Right lung (tissue), 10 donors: ENCODE measurements around the gene CLASP1. TPM values are rescaled to one million over a fixed set of nuclear protein-coding genes. Genes with fewer than 3 reads are reported as not detected.
"Not testable (repeated sequence)": the region's sequence is repeated elsewhere in the genome, so short reads cannot be mapped to it uniquely, and the experiment has no call there.

Experiments used
- DNase-seq, 2 donors: peaks; one replicate each; pipeline ENCODE4 v3.0.0-alpha.2; 2013
- long read RNA-seq, 8 donors: transcript quantifications; one replicate each; lab custom pipeline, GENCODE V29; 2026
- polyA plus RNA-seq, 5 donors: library from polyadenylated mRNA; unstranded; fragments of 120-200 nt; gene quantifications; one replicate each; pipeline versions ENCODE4 v1.2.1 to v1.2.3, GENCODE V29; 2013; ENCODE audit warnings: inconsistent platforms in 1 of 5, low replicate concordance in 1 of 5; ENCODE audit not compliant: insufficient read length in 5 of 5, insufficient read depth in 1 of 5

CLASP1 gene
- 10 to 100 TPM; 34.5 to 47.6 (median 47.2) TPM for polyA plus RNA-seq
- long read RNA-seq, donor 1, partial matches to known transcripts: 7 of 7 reads
- long read RNA-seq, donor 1, other reads (novel, unspliced or antisense): 0 of 7 reads
- long read RNA-seq, donor 2, partial matches to known transcripts: 5 of 5 reads
- long read RNA-seq, donor 2, other reads (novel, unspliced or antisense): 0 of 5 reads
- long read RNA-seq, donor 3, partial matches to known transcripts: 6 of 6 reads
- long read RNA-seq, donor 3, other reads (novel, unspliced or antisense): 0 of 6 reads
- long read RNA-seq, donor 4, partial matches to known transcripts: 8 of 8 reads
- long read RNA-seq, donor 4, other reads (novel, unspliced or antisense): 0 of 8 reads
- long read RNA-seq, donor 5, partial matches to known transcripts: 11 of 11 reads
- long read RNA-seq, donor 5, other reads (novel, unspliced or antisense): 0 of 11 reads
- long read RNA-seq, donor 6, partial matches to known transcripts: 9 of 9 reads
- long read RNA-seq, donor 6, other reads (novel, unspliced or antisense): 0 of 9 reads
- long read RNA-seq, donor 7, partial matches to known transcripts: 6 of 6 reads
- long read RNA-seq, donor 7, other reads (novel, unspliced or antisense): 0 of 6 reads
- long read RNA-seq, donor 8, partial matches to known transcripts: 5 of 5 reads
- long read RNA-seq, donor 8, other reads (novel, unspliced or antisense): 0 of 5 reads

DNA sequence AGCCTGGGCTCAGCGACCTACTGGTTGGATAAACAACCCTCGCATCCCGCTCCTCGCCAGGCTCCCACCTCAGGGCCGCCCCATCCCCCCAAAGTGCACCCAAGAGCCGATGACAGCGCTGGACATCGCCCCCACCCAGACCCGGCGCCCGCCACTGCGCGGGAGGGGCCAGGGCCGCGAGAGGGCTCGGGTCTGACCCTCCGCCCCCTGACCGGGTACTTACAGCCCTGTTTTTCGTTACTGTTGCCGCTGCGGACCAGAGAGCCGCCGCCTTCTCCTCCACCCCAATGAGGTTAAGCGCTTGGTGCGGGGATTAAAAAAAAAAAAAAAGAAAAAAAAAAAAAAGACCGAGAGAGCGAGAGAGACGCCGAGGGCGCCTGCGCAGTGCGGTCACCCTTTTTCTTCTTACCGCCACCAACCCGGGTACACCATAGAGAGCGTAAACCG, at the start of gene CLASP1:
TSS of gene CLASP1 (minus strand) at position 314 of the 447 bp plus-strand sequence. CDS start 43,567 bp downstream, outside the sequence.
- no peak for DNase-seq

DNA sequence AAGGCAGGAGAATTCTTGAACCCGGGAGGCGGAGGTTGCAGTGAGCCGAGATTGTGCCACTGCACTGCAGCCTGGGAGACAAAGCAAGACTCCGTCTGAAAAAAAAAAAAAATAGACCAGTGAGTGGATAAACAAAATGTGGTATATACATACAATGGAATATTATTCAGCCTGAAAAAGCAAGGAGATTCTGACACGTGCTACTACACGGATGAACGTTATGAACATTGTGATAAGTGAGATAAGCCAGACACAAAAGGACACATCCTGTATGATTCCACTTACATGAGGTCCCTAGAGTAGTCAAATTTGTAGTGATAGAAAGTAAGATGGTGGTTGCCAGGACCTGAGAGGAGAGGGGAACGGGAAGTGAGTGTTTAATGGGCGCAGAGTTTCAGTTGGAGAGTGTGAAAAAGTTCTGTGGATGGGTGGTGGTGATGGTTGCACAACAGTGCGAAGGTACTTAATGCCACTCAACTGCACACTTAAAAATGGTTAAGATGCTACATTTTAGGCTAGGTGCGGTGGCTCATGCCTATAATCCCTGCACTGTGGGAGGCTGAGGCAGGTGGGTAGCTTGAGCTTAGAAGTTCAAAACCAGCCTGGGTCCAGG, 49.2 kb upstream of the CLASP1 start:
- no peak for DNase-seq

DNA sequence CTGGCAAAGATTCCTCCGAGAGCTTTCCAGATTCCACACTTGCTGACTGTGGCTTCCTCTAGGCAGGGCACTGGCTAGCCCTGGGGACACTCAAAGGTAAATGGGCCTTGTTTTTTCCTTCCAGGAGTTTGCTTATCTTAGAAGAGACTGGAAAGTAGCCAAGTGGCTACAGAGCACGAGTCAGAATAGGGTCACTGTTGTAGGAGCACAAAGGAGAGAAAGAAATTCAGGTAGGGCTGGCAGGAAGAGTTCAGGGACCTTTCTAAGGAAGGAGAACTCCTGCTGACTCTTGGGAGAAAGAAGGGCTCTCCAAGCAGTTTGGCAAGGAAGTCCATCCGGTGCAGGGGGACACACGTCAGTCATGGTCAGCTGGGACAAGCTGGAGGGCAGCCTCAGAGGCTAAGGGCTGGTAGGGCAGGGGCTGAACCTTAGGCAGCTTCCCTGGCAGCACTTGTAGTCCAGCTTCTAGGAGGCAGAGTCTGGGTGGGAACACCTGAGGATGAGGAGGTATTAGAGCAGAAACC, 47.9 kb upstream of the CLASP1 start:
- DNase-seq: peak in 1 of 2 donors; percentile 26

DNA sequence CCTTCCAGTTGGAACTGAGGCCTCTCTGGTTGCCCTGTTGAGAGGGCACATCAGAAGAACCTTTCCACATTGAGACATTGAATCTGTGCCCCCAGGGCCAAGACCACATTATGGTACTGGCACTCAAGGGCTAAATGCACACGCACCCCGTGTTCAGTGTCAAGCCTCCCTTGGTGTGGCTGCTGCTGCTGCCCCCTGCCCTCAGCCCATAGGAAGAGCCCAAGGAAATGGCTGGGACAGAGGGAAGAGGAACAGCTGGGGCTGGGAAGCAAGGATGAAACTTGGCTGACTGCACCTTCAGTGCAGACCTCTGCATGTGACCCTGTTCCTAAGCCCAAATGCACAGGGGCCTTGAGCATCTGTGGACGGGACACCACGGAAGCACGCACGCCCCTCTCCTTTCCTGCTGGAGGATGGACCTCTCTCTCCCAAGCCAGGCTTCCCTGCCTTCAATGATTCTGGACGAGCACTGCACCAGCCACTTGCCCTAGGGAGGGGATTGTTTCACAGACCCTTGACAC, 47.2 kb upstream of the CLASP1 start:
- no peak for DNase-seq

- DNase-seq: no peak
These were observed 45.8 kb upstream of the CLASP1 start for GRCh38 chr2:121695171-121695451.

GRCh38 chr2:121694398-121695170, 45.3 kb upstream of the CLASP1 start:
- DNase-seq: no peak

DNA sequence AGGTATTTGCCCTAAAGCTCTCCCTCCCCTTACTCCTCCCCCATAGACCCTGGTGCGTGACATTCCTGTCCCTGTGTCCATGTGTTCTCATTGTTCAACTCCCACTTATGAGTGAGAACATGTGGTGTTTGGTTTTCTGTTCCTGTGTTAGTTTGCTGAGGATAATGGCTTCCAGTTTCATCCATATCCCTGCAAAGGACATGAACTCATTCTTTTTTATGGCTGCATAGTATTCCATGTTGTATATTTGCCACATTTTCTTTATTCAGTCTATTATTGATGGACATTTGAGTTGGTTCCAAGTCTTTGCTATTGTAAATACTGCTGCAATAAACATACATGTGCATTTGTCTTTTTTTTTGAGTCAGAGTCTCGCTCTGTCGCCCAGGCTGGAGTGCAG, 41.3 kb upstream of the CLASP1 start:
- DNase-seq: not testable (repeated sequence)

GRCh38 chr2:121690095-121690494, 40.8 kb upstream of the CLASP1 start:
- DNase-seq: no peak

DNA sequence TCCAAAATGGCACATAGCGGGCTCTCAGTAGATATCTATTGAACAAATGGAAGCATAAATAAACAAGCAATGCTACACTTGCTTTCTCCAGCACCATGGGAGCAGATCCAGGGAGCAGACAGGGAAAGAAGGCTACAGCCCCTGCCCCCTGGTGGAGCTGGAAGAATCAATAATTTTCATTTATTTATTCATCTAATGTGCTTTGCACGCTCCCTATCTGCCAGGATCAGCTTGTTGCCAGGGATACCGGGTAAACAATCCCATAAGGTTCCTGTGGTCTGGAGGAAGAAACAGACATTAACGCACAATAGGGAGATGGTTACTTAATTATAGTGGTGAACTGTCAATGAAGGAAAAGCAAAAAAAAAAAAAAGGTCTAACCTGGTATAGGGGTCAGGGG, 40.1 kb upstream of the CLASP1 start:
- DNase-seq: peak; percentile 55 to 74

DNA sequence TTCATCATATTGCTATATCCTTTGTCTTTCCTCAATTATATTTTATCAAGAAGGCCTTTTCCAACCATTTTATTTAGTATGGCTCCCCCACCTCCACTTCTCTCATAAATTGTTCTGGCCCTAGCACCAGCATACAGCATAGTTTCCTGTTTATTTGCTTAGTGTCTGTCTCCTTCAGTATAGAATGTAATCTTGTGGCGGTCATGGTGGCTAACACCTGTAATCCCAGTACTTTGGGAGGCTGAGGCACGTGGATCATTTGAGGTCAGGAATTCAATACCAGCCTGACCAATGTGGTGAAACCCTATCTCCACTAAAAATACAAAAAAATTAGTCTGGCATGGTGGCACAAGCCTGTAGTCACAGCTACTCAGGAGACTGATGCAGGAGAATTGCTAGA, 39.6 kb upstream of the CLASP1 start:
- DNase-seq: no peak

- DNase-seq: no peak
These were observed 37.6 kb upstream of the CLASP1 start for GRCh38 chr2:121686902-121687301.

DNA sequence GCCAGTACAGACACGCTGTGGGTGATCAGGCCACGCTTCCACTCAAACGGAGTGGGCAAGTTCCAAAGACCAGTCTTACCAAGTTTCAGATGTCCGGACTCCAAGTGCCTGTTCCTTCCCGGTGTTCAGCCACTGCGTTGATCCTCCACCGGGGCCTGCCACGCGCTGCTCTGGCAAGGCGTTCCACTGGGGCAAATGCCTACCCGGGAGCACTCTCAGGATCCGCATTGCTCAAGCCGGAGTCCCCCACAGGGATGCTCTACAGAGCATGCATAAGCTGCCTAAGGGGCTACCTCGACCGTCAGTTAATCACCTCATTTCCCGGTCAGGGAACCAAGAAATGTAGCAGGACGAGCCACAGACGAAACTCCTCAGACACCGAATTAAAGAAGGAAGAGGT, 37.0 kb upstream of the CLASP1 start:
- no peak for DNase-seq

- no peak for DNase-seq
These were observed 33.4 kb upstream of the CLASP1 start for GRCh38 chr2:121682396-121683298.

- DNase-seq: no peak
These were observed 28.6 kb upstream of the CLASP1 start for GRCh38 chr2:121677855-121678254.

DNA sequence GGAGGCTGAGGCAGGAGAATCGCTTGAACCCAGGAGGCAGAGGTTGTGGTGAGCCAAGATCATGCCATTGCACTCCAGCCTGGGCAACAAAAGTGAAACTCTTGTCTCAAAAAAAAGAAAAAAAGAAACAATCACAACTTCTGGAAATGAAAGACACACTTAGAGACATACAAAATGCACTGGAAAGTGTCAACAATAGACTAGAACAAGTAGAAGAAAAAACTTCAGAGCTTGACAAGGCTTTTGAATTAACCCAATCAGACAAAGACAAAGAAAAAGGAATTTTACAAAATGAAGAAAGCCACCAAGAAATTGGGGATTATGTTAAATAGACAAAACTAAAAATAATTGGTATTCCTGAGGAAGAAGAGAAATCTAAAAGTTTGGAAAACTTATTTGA, 22.4 kb upstream of the CLASP1 start:
- DNase-seq: not testable (repeated sequence)

- DNase-seq: no peak
These were observed 20.9 kb upstream of the CLASP1 start for GRCh38 chr2:121670181-121670580.

DNA sequence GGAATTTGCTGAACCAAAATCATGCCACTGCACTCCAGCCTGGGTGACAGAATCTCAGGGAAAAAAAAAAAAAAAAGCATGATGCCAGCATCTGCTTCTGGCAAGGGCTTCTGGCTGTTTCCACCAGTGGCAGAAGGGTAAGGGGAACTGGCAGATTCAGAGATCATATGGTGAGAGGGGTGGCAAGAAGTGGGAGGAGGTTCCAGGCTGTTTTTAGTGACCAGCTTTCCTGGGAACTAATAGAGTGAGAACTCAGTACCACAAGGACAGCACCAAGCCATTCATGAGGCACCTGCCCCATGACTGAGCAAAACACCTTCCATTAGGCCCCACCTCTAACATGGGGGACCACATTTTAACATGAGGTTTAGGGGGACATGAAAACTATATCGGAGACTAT, 18.4 kb upstream of the CLASP1 start:
- DNase-seq: no peak

DNA sequence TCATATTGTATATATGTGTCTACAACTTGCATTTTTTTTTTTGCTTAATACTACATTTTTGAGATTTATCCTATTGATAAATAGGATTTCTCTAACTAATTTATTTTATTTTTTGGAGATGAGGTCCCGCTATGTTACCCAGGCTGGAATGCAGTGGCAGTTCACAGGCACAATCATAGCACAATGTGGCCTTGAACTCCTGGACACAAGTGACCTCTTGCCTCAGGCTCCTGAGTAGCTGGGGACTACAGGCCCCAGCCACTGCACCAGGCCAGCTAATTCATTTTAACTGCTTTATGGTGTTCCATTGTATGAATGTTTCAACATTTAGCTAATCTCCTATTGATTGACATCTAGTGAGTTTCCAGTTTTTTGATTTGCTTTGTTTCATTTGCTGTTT, 16.8 kb upstream of the CLASP1 start:
- DNase-seq: no peak

- DNase-seq: no peak
These were observed 16.2 kb upstream of the CLASP1 start for GRCh38 chr2:121665504-121665903.

DNA sequence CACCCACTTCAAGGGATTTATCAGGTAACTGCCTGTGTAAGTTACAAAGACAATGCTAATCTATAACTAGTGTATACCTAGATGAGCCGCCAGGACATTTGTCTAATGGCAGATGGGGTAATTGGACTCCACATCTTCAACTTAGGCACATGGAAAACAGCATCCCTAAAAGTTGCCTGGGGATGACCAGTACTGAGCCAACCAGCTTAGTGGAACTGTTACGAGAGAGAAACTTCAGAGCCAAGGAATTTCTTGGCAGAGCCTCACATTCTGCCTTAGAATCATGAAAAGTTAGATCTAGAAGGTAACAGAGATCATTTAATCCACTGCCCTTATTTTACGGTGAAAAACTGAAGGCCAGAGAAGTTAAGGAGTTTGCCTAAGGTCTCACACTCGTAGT, 15.5 kb upstream of the CLASP1 start:
- no peak for DNase-seq
